GM19438 (cell line): ENCODE data around the gene PTPRM.

ENCODE experiments used
- ATAC-seq: cut with Tn5 transposase; IDR thresholded peaks from one replicate; pipeline ENCODE4 v1.9.1; 2021; ENCODE audit warnings: low read depth; ENCODE audit not compliant: unreplicated experiment

PTPRM gene

DNA sequence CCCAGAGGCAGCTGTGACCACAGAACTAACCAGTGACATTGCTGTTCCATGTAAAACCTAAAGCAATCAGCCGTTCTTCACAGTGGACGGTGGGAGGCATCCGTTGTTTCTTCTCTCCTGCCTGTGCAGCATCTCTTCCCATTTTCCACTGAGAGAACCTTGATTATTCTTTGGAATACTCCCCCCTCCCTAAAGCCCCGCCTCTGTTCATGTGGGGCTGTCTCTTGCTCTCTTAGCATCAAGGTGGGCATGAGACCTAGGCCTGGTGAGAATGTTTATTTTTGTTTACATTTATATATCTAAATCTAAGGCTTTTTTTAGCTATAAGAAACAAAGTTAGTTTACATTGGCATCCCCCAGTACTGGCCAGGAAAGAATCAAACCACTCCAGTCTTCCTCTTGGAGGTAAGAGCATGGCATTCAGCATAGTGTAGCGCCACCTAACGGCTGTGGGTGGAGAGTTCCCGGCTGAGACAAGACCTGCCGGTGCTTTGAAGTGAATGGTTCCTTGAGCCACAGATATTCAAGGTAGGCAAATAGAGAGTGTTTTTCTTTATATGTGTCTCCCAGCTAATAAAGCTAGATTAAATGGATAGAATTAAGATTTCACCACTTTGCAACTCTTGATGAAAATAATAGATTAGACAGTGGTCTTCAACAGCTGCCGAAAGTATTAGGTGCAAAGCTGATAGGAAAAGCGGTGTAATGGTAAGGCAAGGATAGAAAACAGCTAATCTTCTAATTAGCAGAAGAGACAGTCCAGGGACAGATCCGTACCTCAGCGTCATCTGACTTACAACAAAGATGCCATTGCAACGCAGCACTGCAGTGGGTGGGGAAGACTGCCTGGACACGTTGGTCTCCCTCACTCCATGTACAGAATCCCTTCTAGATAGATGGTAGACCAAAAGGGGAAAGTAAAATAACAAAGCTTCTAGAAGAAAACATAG lies 822.5 kb downstream of the PTPRM start:
- ATAC-seq: no peak

GRCh38 chr18:8391068-8391467 lies 824.0 kb downstream of the PTPRM start:
- no peak for ATAC-seq

GRCh38 chr18:8396254-8396653 lies 829.1 kb downstream of the PTPRM start:
- ATAC-seq: no peak

DNA sequence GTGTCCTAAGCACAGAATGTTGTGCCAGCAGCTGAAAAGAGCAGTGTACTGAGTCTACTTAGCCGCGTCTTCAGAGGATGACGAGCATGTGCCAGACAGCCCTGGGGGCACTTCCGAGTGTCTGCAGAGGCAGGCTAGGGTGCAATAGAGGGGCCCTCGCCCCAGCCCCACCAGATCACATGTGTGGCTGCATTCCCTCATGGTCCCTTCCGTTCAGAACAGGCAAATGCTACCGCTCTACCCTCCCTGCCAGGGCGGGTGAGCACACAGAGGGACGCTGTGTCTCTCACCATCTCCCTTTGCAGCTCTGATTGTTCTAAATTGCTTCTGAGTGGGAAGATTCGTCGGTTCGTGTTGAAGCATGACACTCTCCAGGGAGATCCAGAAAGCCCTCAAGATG lies 829.9 kb downstream of the PTPRM start:
- ATAC-seq: no peak

DNA sequence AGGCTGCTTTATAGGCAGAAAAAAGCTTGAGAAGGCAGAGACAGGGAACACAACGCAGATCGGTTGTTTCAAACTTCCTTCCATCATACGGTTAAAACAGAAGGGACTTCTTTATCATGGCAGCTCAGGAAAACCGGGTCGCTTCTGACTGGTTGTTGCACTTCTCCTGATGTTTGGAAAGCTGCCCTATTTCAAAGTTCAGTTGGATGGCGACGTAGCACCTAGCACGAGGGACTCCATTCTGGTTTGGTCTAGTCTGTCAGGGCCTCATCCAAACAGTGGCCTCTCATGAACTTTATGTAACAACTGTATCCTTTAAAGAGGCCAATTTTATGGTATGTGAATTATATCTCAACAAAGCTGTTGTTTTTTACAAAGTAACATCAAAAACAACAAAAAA lies 832.0 kb downstream of the PTPRM start:
- ATAC-seq: no peak

DNA sequence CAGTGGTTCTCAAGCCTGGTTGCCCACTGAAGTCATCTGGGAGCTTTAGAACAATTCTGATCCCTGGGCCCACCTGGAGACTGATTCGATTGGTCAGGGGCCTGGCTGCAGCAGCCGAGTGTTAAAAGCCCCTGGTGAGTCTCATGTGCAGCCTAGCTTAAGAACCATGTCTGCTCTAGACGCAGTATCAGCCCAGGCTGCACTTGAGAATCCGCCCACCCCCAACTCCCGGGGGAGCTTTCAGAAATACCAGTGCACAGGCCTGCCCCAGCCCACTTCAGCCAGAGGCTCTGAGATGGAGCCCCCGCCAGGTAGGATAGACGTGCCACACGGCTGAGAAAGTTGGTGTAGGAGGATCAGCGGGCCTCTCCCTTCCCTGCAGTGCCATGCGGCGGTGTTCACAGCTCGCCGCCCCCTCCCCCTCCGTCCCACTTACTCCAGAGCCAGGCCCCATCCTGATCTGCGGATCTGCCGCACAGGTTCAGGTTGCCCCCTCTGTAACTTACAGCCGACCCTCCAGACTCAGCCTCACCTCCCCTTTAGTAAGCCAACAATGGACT lies 833.2 kb downstream of the PTPRM start:
- ATAC-seq: no peak

DNA sequence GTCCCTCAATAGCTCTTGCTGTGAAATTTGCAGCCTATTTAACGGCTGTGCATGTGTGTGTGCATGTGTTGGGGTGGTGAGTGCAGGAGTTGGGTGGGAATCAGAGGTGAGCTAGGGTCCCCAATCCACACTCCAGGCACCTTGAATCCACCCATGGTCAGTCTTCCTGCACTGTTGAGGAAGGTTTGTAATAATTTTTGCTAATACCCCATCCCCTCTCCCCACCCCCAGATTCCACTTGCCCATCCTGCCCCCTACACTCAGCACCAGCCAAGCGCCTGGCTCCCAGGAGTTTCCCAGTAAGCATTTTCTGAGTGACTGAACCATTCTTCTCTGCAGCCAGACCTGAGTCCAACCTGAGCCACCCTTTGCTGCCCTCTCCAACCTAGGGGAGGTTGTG lies 833.7 kb downstream of the PTPRM start:
- ATAC-seq: no peak

DNA sequence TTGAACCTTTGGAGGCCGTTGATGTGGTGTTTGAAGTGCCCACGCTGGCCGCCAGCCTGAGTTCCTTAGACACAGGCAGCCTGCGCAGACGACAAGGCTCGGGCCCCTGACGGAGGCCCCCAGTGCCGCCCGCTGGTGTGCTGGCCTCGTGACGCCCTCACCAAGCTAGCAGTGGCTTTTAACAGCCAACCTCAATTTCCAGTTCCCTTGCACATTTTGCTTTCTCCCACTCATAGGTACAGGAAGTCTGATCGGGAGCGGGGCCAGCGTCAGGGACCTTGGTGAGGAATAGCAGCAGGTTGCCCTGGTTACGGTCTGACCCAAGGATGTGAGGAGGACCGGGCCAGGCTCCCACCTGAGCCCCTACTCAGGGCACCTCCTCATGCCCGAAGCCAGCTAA lies 834.5 kb downstream of the PTPRM start:
- no peak for ATAC-seq

GRCh38 chr18:8402237-8402636 lies 835.1 kb downstream of the PTPRM start:
- ATAC-seq: no peak

DNA sequence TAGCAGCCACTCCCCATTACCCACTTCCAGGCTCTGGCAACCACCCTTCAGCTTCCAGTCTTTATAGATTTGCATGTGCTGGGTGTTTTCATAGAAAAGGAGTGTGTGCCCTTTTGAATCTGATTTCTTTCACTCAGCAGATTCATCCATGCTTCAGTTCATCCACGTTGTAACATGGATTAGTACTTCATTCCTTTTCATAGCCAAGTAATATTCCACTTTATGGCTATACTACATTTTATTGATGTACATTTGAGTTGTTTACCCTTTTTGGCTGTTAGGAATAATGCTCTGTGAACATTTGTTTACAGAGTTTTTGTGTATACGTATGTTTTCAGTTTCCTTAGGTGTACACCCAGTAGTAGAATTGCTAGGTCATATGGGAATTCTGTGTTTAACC lies 836.6 kb downstream of the PTPRM start:
- ATAC-seq: no peak

DNA sequence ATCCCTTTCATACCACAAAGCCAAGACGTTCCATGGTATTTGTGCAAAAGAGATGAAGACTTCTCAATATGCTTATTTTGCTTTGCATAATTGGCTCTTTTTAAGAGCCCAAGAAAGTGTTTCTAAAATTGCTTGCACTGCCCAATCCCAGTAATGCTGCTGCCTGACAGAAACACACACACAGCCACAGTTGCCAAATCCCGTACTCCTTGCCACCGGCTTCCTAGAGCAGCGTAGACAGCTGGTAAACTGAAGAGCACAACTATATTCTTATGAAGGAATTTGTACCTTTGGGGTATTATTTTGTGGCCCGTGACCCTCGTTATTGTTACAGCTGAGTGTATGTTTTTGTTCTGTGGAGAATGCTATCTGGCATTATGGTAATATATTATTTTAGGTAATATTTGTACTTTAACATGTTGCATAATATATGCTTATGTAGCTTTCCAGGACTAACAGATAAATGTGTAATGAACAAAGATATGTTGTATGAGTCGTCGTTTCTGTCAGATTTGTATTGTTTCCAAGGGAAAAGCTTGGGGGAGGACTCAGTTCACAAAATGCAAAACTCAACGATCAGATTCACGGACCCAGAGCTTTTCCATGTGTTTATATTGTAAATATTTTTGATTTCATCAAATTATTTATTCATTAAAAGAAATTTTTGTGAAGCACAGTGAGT lies 839.2 kb downstream of the PTPRM start:
- no peak for ATAC-seq

DNA sequence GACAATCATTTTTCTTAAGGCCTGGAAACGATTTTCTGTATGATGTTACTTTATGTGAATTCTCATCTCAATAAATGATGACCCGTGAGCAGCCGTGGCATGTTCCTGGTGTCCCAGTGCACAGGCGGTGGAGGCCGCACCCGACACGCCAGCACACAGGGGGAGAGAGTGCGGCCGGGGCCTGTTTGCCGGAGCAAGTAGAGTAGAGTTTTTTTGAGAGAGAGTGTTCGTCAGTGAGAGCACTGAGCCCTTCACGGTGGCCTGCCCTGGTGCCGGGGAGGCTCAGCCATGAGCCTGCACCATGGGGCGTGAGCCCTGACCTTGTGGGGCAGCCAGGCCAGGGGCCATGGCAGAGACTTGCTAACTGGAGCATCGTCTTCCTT lies 839.7 kb downstream of the PTPRM start:
- ATAC-seq: no peak

DNA sequence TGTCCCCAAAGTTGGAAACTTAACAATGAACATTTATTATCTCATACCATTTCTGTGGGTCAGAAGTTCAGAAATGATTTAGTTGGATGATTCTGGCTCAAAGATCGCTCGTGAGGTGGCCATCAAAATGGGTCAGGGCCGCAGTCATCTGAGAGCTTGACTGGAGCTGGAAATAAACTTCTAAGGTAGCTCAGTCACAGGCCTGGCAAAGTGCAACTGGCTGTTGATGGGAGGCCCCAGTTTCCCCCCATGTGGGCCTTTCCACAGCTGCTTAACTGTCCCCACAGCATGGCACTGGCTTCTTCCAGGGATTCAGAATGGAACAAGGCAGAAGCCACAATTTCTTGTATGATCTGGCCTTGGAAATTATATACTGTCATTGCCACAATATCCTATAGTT lies 842.0 kb downstream of the PTPRM start:
- ATAC-seq: no peak

DNA sequence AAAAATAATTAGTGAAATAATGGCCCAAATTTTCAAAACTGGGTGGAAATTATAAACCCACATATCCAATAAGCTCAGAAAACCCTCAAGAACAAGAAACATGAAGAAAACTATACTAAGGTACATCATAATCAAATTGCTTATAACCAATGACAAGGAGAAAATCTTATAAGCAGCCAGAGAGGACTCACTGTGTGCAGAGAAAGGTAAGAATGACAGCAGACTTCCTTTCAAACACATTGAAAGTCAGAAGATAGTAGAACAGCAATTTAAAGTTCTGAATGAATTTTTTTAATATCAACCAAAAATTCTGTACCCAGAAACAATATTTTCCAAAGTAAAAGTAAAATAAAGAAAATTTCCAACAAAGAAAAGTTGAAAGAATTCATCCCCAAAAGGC lies 844.4 kb downstream of the PTPRM start:
- no peak for ATAC-seq

GRCh38 chr18:8412117-8412516 lies 845.0 kb downstream of the PTPRM start:
- no peak for ATAC-seq

DNA sequence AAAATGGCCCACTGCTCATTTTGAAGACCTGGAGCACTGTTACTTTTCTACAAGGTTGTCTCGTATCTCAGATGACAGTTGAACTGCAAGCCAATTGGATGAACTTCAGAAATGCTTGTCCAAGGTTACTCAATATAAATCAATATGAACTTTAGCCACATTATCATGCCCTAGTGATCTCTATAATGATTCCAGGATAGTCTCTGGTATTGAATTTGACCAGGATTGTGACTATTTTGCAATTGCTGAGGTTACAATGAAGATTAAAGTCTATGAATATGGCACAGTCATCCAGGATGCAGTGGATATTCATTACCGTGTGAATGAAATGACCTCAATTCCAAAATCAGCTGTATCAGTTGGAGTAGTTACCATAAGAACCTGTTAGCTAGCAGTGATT lies 846.1 kb downstream of the PTPRM start:
- no peak for ATAC-seq

- no peak for ATAC-seq
Measured at GRCh38 chr18:8413751-8414150, 846.6 kb downstream of the PTPRM start.

GRCh38 chr18:8416212-8417019 lies 849.3 kb downstream of the PTPRM start:
- no peak for ATAC-seq

DNA sequence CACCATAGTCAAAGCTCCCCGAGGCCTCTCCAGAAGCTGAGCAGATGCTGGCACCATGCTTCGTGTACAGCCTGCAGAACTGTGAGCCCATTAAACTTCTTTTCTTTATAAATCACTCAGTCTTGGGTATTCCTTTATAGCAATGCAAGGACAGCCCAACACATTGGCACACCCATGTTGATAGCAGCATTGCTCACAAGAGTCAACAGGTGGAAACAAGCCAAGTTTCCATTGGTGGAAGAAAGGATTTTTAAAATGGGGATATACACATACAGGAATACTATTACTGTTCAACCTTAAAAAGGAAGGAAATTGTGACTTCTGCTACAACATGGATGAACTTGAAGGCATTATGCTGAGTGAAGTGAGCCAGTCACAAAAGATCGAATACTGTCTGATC lies 855.3 kb downstream of the PTPRM start:
- ATAC-seq: no peak

- ATAC-seq: no peak
Measured at GRCh38 chr18:8423051-8423557, 856.0 kb downstream of the PTPRM start.

DNA sequence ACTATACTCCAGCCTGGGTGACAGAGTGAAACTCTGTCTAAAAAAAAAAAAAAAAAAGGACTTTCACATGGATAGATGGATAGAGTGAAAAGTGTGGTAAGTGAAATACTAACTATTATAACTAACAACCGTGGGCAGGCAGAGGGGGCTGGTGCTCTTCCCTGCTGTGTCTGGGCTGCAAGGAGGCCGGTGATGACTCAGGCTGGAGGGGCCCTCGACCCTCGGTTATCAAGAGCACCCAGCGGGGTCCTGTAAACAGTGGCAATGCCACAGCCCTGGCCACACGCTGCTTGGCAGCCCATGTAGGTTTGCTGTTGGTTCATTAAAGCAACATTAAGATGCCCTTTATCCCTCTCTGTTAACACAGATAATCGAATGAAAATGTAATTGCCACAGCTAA lies 857.4 kb downstream of the PTPRM start:
- ATAC-seq: no peak
